ENCODE data around the gene SNN. TPM values are rescaled to one million over a fixed set of nuclear protein-coding genes. Genes with fewer than 3 reads are reported as not detected.

SNN gene
- total RNA-seq, 1 donor from 2014 or later = 32.1 TPM

GRCh38 chr16:11642765-11643116 is 25.5 kb upstream of the SNN start:
- Mint-ChIP-seq H3K4me3 (no peak overlapping the region), H3K36me3 (ENCODE audit: low read depth) (no peaks in the 10 kb centered on the region), H3K27ac (no peak overlapping the region), H3K4me1 (peaks cover 8% of the 10 kb centered on the region), H3K27me3 (no peaks in the 10 kb centered on the region), H3K9me3 (no peaks in the 10 kb centered on the region)
- no peak for DNase-seq
- intact Hi-C loops (cut with micrococcal nuclease) = loop anchor here (1.0 kb wide), 1 partner anchor 72 kb away; no protein-coding TSS in a partner anchor
- TF ChIP-seq CTCF (IDR thresholded peaks at IDR 0.05) = no peak
- CTCF ChIA-PET = interaction anchor here (0.7 to 4.7 kb wide), 7 partner anchors 9 to 679 kb away, joined by 4 to 41 read pairs (median 7); no protein-coding TSS in a partner anchor
- POLR2A ChIA-PET = interaction anchor here (0.5 kb wide), 1 partner anchor 176 kb away, joined by 3 read pairs; no protein-coding TSS in a partner anchor
- no peak for ATAC-seq (ENCODE audit: low read depth)

- ChIA-PET POLR2A (no interaction called here), CTCF (interaction anchor here (1.1 kb wide), 1 partner anchor 11 kb away, joined by 3 read pairs; no protein-coding TSS in a partner anchor)
- Mint-ChIP-seq H3K9me3 (no peaks in the 10 kb centered on the region), H3K27ac (no peak overlapping the region), H3K4me3 (no peak overlapping the region), H3K27me3 (no peaks in the 10 kb centered on the region), H3K4me1 (peaks cover 9% of the 10 kb centered on the region), H3K36me3 (ENCODE audit: low read depth) (no peaks in the 10 kb centered on the region)
- TF ChIP-seq CTCF (IDR thresholded peaks at IDR 0.05) = no peak
- intact Hi-C loops (cut with micrococcal nuclease) = no loop called here
- DNase-seq (no peak), ATAC-seq (ENCODE audit: low read depth) (no peak)
Observed at GRCh38 chr16:11649276-11649675, 19.0 kb upstream of the SNN start.

- peaks cover 14% of the 10 kb centered on the region for H3K4me1 Mint-ChIP-seq
- DNase-seq = no peak
- ChIA-PET CTCF (interaction anchor here (0.9 to 1.5 kb wide), 4 partner anchors 8 to 119 kb away, joined by 3 to 4 read pairs (median 3); no protein-coding TSS in a partner anchor), POLR2A (interaction anchor here (0.6 to 1.2 kb wide), 3 partner anchors 18 to 139 kb away, joined by 3 to 5 read pairs (median 3); no protein-coding TSS in a partner anchor)
- H3K4me3 Mint-ChIP-seq = no peak overlapping the region
- peak overlapping the region; percentile 24 for H3K27ac Mint-ChIP-seq
- no peak for TF ChIP-seq CTCF (IDR thresholded peaks at IDR 0.05)
- intact Hi-C loops (cut with micrococcal nuclease) = loop anchor here (2.0 kb wide), 1 partner anchor 64 kb away; no protein-coding TSS in a partner anchor
- no peaks in the 10 kb centered on the region for H3K36me3 Mint-ChIP-seq (ENCODE audit: low read depth)
- H3K9me3 Mint-ChIP-seq = no peaks in the 10 kb centered on the region
- ATAC-seq (ENCODE audit: low read depth) = no peak
- H3K27me3 Mint-ChIP-seq = no peaks in the 10 kb centered on the region
Observed at GRCh38 chr16:11650641-11651591, 17.3 kb upstream of the SNN start.

GRCh38 chr16:11651796-11652195 is 16.5 kb upstream of the SNN start:
- H3K9me3 Mint-ChIP-seq = no peaks in the 10 kb centered on the region
- no peaks in the 10 kb centered on the region for H3K36me3 Mint-ChIP-seq (ENCODE audit: low read depth)
- peaks cover 14% of the 10 kb centered on the region for H3K4me1 Mint-ChIP-seq
- no peak for TF ChIP-seq CTCF (IDR thresholded peaks at IDR 0.05)
- CTCF ChIA-PET = interaction anchor here (0.9 to 1.5 kb wide), 4 partner anchors 9 to 120 kb away, joined by 3 to 4 read pairs (median 3); no protein-coding TSS in a partner anchor
- no peak overlapping the region for H3K4me3 Mint-ChIP-seq
- POLR2A ChIA-PET = interaction anchor here (0.5 to 1.2 kb wide), 4 partner anchors 18 to 146 kb away, joined by 3 to 4 read pairs (median 3); no protein-coding TSS in a partner anchor
- no peak for DNase-seq
- H3K27ac Mint-ChIP-seq = no peak overlapping the region
- ATAC-seq (ENCODE audit: low read depth) = no peak
- H3K27me3 Mint-ChIP-seq = no peaks in the 10 kb centered on the region
- intact Hi-C loops (cut with micrococcal nuclease) = loop anchor here (2.0 kb wide), 1 partner anchor 63 kb away; no protein-coding TSS in a partner anchor

GRCh38 chr16:11655655-11656054 is 12.6 kb upstream of the SNN start:
- Mint-ChIP-seq H3K36me3 (ENCODE audit: low read depth) (no peaks in the 10 kb centered on the region), H3K9me3 (no peaks in the 10 kb centered on the region), H3K27ac (no peak overlapping the region), H3K4me3 (no peak overlapping the region), H3K27me3 (no peaks in the 10 kb centered on the region), H3K4me1 (peaks cover 14% of the 10 kb centered on the region)
- intact Hi-C loops (cut with micrococcal nuclease) = no loop called here
- no peak for TF ChIP-seq CTCF (IDR thresholded peaks at IDR 0.05)
- no peak for ATAC-seq (ENCODE audit: low read depth)
- ChIA-PET CTCF (no interaction called here), POLR2A (interaction anchor here (0.6 kb wide), 1 partner anchor 28 kb away, joined by 6 read pairs; no protein-coding TSS in a partner anchor)
- DNase-seq = no peak
